Umbilical cord (tissue), 2 donors: ENCODE data around the gene FAM170B. TPM values are rescaled to one million over a fixed set of nuclear protein-coding genes. Genes with fewer than 3 reads are reported as not detected.

Experiments used
- DNase-seq: peaks from one replicate; pipeline ENCODE4 v3.0.0-alpha.2; 2015; ENCODE audit warnings: low spot score
- total RNA-seq: library from RNA; depleted of rRNA; stranded (reverse); fragments of >200 nt; gene quantifications from one replicate; pipeline ENCODE4 v1.2.3, GENCODE V29; 2014; ENCODE audit warnings: low replicate concordance; ENCODE audit not compliant: insufficient read depth

FAM170B gene
- total RNA-seq, 1 donor from 2014 or later = not detected

DNA sequence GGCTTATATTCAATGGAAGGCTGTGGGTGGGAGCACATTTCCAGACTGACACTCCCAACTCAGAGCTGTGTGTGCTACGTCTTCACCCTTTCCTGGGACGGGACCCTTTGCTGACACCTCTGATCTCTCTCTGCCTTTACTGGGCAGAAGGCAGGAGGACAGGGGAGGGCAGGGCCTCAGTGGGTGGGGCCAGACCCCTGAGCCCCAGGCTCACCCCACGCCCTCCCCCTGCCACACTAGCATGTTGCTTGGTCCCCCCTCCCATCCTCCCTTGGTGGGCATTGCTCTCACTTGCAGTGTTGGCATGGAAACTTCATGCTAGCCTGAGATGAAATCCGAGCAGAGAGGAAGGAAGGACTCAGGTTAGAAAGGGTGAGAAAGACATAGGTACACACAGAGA lies 36.0 kb upstream of the FAM170B start:
- no peak for DNase-seq

DNA sequence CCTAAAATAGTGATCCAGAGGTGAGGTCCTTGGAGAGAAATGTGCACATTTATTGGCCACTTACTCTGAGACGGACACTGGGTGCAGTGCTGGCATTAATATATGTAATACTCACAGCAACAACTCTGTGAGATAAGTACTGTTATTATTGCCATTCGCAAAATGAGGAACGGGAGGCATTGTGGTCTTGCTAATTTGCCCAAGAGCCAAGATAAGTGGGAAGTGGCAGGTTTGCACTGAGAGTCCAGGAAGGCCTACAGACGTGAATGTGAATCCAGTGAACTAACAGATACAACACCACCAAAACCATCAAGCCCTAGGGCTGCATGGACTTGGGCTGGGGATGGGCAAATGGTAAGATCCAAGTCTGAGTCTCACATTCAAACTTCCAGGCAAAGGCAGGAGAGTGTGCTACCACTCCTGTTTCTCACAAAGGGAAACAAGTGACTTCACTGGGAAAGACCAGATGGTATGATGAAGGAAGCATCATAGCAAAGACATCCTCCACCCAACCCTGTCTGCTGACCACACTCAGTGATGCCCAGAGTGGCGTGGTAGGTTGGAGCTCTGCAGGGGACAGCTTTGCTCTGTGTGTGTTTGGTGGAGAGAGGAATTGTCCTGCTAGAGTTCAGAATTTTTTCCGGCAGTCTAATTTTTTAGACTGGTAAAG lies 35.1 kb upstream of the FAM170B start:
- DNase-seq = no peak

DNA sequence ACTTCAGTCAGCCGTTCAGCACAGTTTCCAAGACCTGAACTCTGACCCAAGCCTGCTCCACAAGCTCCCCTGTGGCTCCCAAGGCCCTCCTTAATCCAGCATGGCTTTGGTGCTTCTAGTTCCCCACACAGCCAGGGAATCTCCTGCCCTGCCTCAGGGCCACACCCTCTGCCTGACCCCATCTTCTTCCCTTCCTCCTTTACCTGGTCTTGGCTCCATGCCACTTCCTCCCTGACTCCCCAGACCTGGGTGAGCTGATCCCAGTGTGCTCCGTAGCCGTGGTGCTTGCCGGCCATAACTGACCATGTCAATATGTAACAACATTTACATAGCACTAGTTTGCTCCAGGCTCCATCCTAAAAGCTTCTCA lies 34.3 kb upstream of the FAM170B start:
- no peak for DNase-seq

DNA sequence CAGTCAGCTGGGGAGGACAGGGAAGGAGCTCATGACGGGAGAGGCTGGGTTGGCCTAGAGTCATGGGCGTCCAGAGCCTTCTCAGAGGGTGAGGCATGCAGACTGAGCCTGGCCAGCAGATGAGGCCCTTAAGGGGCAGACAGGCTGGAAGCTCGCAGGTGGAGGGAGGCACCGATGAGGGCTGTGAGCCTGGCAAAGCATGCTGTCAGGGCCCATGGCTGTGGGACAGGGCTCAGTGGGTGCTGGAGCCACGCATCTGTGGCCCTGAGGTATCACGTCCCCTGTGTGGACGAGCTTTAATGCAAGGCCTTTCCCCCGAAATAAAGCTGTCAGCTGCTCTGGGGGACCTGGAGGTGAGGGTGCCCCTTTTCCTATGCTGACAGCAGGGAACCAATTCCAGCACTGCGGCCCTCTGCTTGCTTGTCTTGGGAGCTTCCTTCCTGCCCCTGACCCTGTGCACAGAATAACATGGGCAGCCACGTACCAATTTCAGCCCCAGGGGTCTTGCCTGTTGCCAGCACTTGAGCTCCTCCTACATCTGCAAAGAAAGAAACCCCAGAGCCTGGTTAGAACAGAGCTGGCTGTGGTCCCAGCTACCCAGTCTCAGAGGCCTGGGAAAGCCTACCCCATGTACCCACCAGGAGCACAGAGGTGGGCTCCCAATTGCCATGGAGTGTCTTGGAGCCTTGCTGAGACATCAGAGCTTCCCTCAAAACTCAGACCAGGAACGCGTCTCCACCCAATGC lies 33.8 kb upstream of the FAM170B start:
- no peak for DNase-seq

GRCh38 chr10:49166484-49167400 lies 32.9 kb upstream of the FAM170B start:
- DNase-seq = no peak

DNA sequence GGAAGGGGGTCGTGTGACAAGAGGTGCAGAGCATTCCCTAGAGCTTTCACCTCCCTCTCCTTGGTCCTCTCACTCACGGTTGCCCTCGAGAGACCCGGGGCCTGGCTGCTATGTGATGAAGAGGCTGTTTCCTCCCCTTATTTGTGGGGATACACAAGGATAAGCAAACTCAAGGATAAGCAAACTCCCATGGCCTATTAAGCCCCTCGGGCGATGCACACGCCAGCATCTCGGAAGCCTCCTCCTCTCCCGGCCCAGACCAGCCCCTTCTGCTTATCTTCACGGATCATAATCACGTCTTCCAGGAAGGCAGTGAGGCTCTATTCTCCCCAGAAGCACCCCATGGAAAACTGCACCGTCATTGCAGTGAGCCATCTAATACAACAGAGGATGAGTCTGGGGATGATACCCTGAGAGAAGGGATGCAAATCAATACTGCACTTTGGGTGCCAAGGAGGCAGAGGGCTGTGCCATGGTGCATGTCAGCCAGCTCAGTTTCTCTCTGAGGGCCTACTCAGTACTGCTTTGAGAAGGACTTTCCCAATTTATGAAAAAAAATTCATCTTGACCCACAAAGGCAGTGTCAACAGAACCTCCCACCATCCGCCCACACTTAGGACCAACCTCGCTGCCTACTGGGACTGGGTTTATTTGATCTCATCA lies 32.1 kb upstream of the FAM170B start:
- no peak for DNase-seq

GRCh38 chr10:49165259-49165658 lies 31.4 kb upstream of the FAM170B start:
- DNase-seq = no peak

- peak; percentile 44 for DNase-seq
Measured at GRCh38 chr10:49164559-49165188, 30.9 kb upstream of the FAM170B start.

DNA sequence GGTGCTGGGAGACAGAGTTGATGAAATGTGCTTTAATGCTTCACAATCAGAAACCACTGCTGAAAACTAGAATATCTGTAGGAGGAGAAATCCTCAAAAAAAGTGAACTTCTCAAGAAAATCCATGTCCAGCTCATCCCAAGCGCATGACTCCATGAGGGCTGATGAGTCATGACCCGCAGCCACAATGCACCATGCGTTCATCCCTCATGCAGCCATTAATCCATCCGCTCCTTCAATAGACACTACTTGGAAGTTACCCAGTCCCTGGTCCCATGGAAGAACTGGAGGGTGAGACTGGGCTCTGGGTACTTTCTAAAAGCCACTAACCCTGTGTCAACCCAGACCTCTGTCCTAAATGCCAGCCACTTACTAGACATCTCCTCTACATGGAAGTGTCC lies 29.9 kb upstream of the FAM170B start:
- DNase-seq = no peak

DNA sequence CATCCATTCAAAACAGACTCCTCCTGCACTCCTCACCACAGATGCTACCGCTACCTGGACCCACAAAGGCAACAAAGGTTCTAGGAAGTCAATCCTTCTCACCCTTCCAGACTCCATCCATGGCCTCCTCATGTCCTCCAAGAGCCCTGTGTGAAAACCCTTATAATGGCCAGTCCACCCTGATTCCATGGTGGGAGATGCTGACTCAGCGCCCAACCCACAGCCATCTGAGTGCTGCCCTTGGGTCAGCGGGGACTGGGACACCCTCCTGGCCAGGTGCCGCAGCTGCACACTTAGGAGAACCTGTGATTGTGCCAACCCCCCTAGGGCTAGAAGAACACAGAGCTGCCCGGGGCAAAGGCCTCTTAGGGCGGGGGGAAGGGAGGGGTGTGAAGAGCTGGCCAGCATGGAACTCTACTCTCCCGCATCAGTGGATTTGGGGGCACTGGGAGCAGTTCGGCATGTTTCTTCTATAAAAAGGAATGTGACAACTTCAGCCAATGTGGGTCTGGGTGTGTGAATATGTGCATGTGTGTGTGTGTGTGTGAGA lies 29.0 kb upstream of the FAM170B start:
- no peak for DNase-seq

GRCh38 chr10:49162063-49162462 lies 28.2 kb upstream of the FAM170B start:
- DNase-seq = no peak

GRCh38 chr10:49161411-49161997 lies 27.7 kb upstream of the FAM170B start:
- DNase-seq = peak; percentile 47

DNA sequence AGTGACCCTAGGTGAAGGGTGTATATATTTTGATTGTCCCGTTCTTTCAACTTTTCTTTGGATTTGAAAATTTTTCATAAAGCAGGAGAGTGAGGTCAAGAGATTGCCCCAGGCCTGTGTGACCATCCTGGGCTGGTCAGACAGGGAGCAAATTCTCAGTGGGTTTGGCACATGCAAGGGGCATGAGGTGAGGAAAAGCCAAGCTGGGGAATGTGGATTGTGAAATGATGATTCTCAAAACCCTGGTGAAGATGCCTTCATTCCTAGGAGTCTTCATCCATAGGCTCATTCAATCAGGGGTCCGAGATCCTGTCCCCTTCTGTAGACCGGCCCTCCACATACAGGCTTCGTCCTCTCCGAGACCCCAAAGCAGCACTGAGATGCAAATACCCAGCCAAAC lies 27.0 kb upstream of the FAM170B start:
- DNase-seq = no peak

GRCh38 chr10:49160110-49160509 lies 26.3 kb upstream of the FAM170B start:
- DNase-seq = no peak

- DNase-seq = no peak
Measured at GRCh38 chr10:49158915-49159314, 25.1 kb upstream of the FAM170B start.

- no peak for DNase-seq
Measured at GRCh38 chr10:49158404-49158803, 24.6 kb upstream of the FAM170B start.

DNA sequence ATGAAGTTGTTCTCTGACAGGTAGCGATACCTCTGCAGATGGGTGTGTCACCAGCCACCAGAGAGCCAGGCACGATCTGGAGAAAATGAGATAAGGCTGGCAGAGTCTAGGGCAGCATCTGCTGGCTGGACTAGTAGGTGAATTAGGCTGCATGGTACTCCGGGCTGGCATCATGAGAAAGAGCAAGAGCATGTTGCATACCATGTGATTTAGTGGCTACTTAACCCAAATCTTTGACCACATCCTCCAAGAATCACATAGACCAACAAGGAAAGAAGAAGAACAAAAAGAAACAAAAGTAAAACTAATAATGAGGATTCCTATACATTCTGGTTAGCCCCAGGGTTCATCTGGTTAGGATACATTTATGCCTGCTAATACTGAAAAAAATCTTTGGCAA lies 23.4 kb upstream of the FAM170B start:
- no peak for DNase-seq

- DNase-seq = no peak
Measured at GRCh38 chr10:49154641-49155040, 20.8 kb upstream of the FAM170B start.

DNA sequence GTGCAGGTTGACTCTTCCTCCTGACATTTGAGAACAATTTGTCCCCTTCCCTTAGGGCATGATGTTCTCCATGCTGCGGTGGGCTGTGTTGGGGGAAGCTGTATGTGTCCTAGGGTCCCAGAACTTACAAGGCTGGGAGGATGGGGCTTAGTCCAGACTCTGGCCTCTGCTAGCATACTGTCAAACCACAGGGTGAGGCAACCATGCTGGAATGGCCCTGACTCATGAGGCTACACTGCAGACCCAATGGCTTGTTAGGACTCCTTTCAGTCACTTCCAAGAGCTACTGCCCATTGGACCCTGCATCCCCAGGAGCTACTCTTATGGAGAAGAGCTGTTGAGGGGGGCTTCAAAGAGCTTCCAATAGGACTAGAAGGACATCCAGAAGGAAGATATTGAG lies 20.1 kb upstream of the FAM170B start:
- DNase-seq = no peak

DNA sequence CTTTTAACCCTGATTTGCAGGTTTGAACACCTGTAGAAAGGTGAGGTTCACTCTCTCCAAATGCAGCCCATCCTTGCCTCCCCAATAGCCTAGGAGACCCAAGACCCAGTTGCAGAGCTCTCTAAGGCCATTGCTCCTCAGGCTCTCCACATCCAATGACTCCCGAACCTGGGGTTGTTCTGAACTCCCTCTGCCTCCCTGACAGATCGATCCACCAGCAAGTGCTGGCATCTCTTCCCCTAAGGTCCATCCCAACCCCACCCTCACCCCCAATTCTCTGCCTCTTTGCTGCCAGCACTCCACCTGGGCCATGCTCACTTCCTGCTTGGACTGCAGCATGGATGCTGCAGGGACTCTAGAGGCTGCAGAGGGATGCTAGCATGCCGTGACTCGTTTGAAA lies 19.3 kb upstream of the FAM170B start:
- DNase-seq = no peak

DNA sequence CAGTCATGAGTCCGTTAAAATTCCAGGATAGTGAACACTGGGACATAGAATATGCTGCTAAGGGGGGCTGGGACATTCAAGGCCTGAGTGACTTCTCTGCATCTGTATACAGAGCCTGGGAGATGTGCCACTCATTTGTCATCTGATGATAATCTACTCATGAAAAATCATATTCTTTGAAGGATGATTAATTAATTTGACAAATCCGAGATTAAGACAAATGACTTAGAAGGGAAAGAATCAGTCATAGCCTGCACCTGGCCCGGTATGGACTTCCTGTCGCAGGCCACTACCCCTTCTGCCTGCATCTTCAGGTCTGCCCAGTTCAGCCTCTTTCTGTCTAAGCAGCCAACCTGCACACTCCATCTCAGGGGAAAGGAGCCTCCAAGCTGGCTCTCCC lies 18.8 kb upstream of the FAM170B start:
- DNase-seq = no peak
